ENCODE results near the gene SERAC1. TPM values are rescaled to one million over a fixed set of nuclear protein-coding genes. Genes with fewer than 3 reads are reported as not detected.

The SERAC1 gene
- total and polyA plus RNA-seq, 10 of the 15 experiments (the other 5 are each of a cell fraction or from before 2014, with no cell fraction given), result 0.76 to 2.9 (median 2.2) TPM

GRCh38 chr6:158083455-158084325 lies 84.4 kb downstream of the SERAC1 start (continued):
- TF ChIP-seq CTCF (IDR thresholded peaks at IDR 0.05 in 2 of 3, conservative IDR thresholded peaks at IDR 0.05 in 1 of 3; ENCODE audit: control insufficient read depth in 2 of 3, extremely low read depth in 1 of 3, insufficient read depth in 1 of 3, low read depth in 3 of 3, low read length in 3 of 3) (no peak), TCF7 (IDR thresholded peaks at IDR 0.05; ENCODE audit: borderline replicate concordance) (no peak)

- no peaks in the 10 kb centered on the region; a peak in 1 of 4 replicates for H3K36me3 ChIP-seq (ENCODE audit: control insufficient read depth in 2 of 2, insufficient read depth in 2 of 2, low read length in 1 of 2)
Measured at GRCh38 chr6:158081657-158081935, 86.5 kb downstream of the SERAC1 start.

More at GRCh38 chr6:158081657-158081935, 86.5 kb downstream of the SERAC1 start:
- in situ Hi-C loops (cut with MboI), result no loop called here
- intact Hi-C loops (cut with micrococcal nuclease; ENCODE audit: unreplicated experiment), result no loop called here
- Histone ChIP-seq H3K9me3 (replicated peaks; ENCODE audit: control insufficient read depth, insufficient read depth, low read length) (no peaks in the 10 kb centered on the region), H3K79me2 (ENCODE audit: control insufficient read depth, insufficient read depth, low read length) (no peaks in the 10 kb centered on the region), H3K4me3 (no peak overlapping the region), H4K20me1 (ENCODE audit: control insufficient read depth, insufficient read depth) (no peaks in the 10 kb centered on the region), H3K4me2 (ENCODE audit: control insufficient read depth, insufficient read depth) (no peak overlapping the region), H2AFZ (ENCODE audit: control insufficient read depth, low read depth, low read length) (no peak overlapping the region), H3K9ac (ENCODE audit: control insufficient read depth, insufficient read depth, low read length) (no peak overlapping the region), H3K27me3 (replicated peaks in 1 of 2; ENCODE audit: control insufficient read depth in 2 of 2, insufficient read depth in 2 of 2, low read length in 1 of 2) (no peaks in the 10 kb centered on the region), H3K27ac (ENCODE audit: control insufficient read depth, insufficient read depth) (no peak overlapping the region), H3K4me1 (ENCODE audit: control insufficient read depth, insufficient read depth, low read length) (peaks cover 3% of the 10 kb centered on the region; the same call in 1 of the 2 replicates)
- CTCF ChIA-PET, result no interaction called here
- no TSS peak for BruUV-seq (replicated peaks)
- POLR2A ChIA-PET, result no interaction called here
- FAIRE-seq (no peak), DNase-seq (ENCODE audit: low read depth, low spot score) (no peak), ATAC-seq (no peak)
- 95% methylated on average over 6 of the region's 6 CpGs for WGBS (ENCODE audit: insufficient coverage, insufficient replicate concordance, low lambda C conversion rate, missing lambda C conversion rate)
- RAD21 ChIA-PET (ENCODE audit: unreplicated experiment), result interaction anchor here (0.6 kb wide), 1 partner anchor 196 kb away, joined by 5 read pairs; no protein-coding TSS in a partner anchor
- TF ChIP-seq RAD21 (IDR thresholded peaks at IDR 0.05; ENCODE audit: insufficient read depth, low read depth, low read length), result no peak
- TF ChIP-seq BACH1 (IDR thresholded peaks at IDR 0.05; ENCODE audit: borderline replicate concordance), result no peak
- no peak for TF ChIP-seq TCF7 (IDR thresholded peaks at IDR 0.05; ENCODE audit: borderline replicate concordance)
- TF ChIP-seq MLLT1 (IDR thresholded peaks at IDR 0.05), result no peak
- SMC1A ChIA-PET (ENCODE audit: uncharacterized antibody, unreplicated experiment), result no interaction called here

Measured in GM12878 (cell line).